HUES48 (cell line): ENCODE measurements around the gene TF.

Experiments used
- H3K27ac ChIP-seq: one replicate; pipeline ENCODE4 v1.7.0; 2013; ENCODE audit warnings: low read depth, low read length, inconsistent platforms
- H3K27me3 ChIP-seq: 2 replicates; pipeline ENCODE4 v1.6.1; 2013; ENCODE audit warnings: mild to moderate bottlenecking, low read length; ENCODE audit not compliant: control insufficient read depth, insufficient read depth
- H3K36me3 ChIP-seq: 2 replicates; pipeline ENCODE4 v1.6.1; 2013; ENCODE audit warnings: low read length; ENCODE audit not compliant: control insufficient read depth, insufficient read depth
- H3K4me1 ChIP-seq: 2 replicates; pipeline ENCODE4 v1.6.1; 2013; ENCODE audit warnings: mild to moderate bottlenecking, low read length; ENCODE audit not compliant: control insufficient read depth, insufficient read depth
- H3K4me3 ChIP-seq: 2 replicates; pipeline ENCODE4 v1.5.1; 2013; ENCODE audit warnings: mild to moderate bottlenecking, low read depth, low read length
- H3K9ac ChIP-seq: 2 replicates; pipeline ENCODE4 v1.6.1; 2013; ENCODE audit warnings: mild to moderate bottlenecking, low read depth, low read length, moderate library complexity
- H3K9me3 ChIP-seq: 2 replicates; pipeline ENCODE4 v1.6.1; 2013; ENCODE audit warnings: low read length; ENCODE audit not compliant: control insufficient read depth, insufficient read depth

Gene TF

GRCh38 chr3:133829310-133829707 is 83.1 kb downstream of the TF start:
- no peaks in the 10 kb centered on the region for H3K4me1 ChIP-seq
- no peak overlapping the region for H3K4me3 ChIP-seq
- H3K27me3 ChIP-seq: no peaks in the 10 kb centered on the region
- no peak overlapping the region for H3K27ac ChIP-seq
- no peak overlapping the region for H3K9ac ChIP-seq
- H3K36me3 ChIP-seq: no peaks in the 10 kb centered on the region
- H3K9me3 ChIP-seq: no peaks in the 10 kb centered on the region

- no peak overlapping the region for H3K9ac ChIP-seq
- H3K36me3 ChIP-seq: no peaks in the 10 kb centered on the region
- H3K27me3 ChIP-seq: no peaks in the 10 kb centered on the region
- no peaks in the 10 kb centered on the region for H3K4me1 ChIP-seq
- no peaks in the 10 kb centered on the region for H3K9me3 ChIP-seq
- H3K27ac ChIP-seq: no peak overlapping the region
- no peak overlapping the region for H3K4me3 ChIP-seq
Observed at GRCh38 chr3:133830071-133830470, 83.9 kb downstream of the TF start.

- Histone ChIP-seq H3K27ac (no peak overlapping the region), H3K9ac (no peak overlapping the region), H3K4me1 (no peaks in the 10 kb centered on the region)
Observed at GRCh38 chr3:133831966-133832801, 86.0 kb downstream of the TF start.

GRCh38 chr3:133832802-133833144 is 86.6 kb downstream of the TF start:
- Histone ChIP-seq H3K27me3 (no peaks in the 10 kb centered on the region), H3K4me1 (no peaks in the 10 kb centered on the region), H3K36me3 (0 out of 2 replicates have a peak, but pooled peaks cover 2% of the 10 kb centered on the region), H3K9ac (no peak overlapping the region), H3K9me3 (no peaks in the 10 kb centered on the region), H3K27ac (no peak overlapping the region), H3K4me3 (no peak overlapping the region)

More at GRCh38 chr3:133831966-133832801, 86.0 kb downstream of the TF start:
- Histone ChIP-seq H3K36me3 (0 out of 2 replicates have a peak, but pooled peaks cover under 1% of the 10 kb centered on the region), H3K27me3 (no peaks in the 10 kb centered on the region), H3K4me3 (no peak overlapping the region), H3K9me3 (no peaks in the 10 kb centered on the region)

GRCh38 chr3:133833267-133833666 is 87.1 kb downstream of the TF start:
- Histone ChIP-seq H3K4me1 (no peaks in the 10 kb centered on the region), H3K27me3 (no peaks in the 10 kb centered on the region), H3K9me3 (no peaks in the 10 kb centered on the region), H3K27ac (no peak overlapping the region), H3K36me3 (0 out of 2 replicates have a peak, but pooled peaks cover 2% of the 10 kb centered on the region), H3K4me3 (no peak overlapping the region), H3K9ac (no peak overlapping the region)

GRCh38 chr3:133833880-133834620 is 87.9 kb downstream of the TF start:
- Histone ChIP-seq H3K9me3 (no peaks in the 10 kb centered on the region), H3K27ac (no peak overlapping the region), H3K36me3 (peaks cover 5% of the 10 kb centered on the region; the same call in 1 of the 2 replicates), H3K27me3 (no peaks in the 10 kb centered on the region), H3K4me1 (no peaks in the 10 kb centered on the region), H3K9ac (no peak overlapping the region), H3K4me3 (no peak overlapping the region)

- Histone ChIP-seq H3K27ac (no peak overlapping the region), H3K9ac (no peak overlapping the region), H3K4me3 (no peak overlapping the region), H3K36me3 (peaks cover 9% of the 10 kb centered on the region; the same call in 1 of the 2 replicates), H3K9me3 (no peaks in the 10 kb centered on the region), H3K4me1 (no peaks in the 10 kb centered on the region), H3K27me3 (no peaks in the 10 kb centered on the region)
Observed at GRCh38 chr3:133834621-133835417, 88.6 kb downstream of the TF start.

GRCh38 chr3:133835418-133835743 is 89.2 kb downstream of the TF start:
- H3K27ac ChIP-seq: no peak overlapping the region
- no peaks in the 10 kb centered on the region for H3K9me3 ChIP-seq
- no peaks in the 10 kb centered on the region for H3K4me1 ChIP-seq
- no peaks in the 10 kb centered on the region for H3K27me3 ChIP-seq
- no peak overlapping the region for H3K4me3 ChIP-seq
- peaks cover 9% of the 10 kb centered on the region; the same call in 1 of the 2 replicates for H3K36me3 ChIP-seq
- H3K9ac ChIP-seq: no peak overlapping the region

GRCh38 chr3:133835961-133836360 is 89.8 kb downstream of the TF start:
- H3K27ac ChIP-seq: no peak overlapping the region
- no peak overlapping the region for H3K9ac ChIP-seq
- H3K27me3 ChIP-seq: no peaks in the 10 kb centered on the region
- H3K4me3 ChIP-seq: no peak overlapping the region
- no peaks in the 10 kb centered on the region for H3K4me1 ChIP-seq
- H3K36me3 ChIP-seq: peaks cover 9% of the 10 kb centered on the region; the same call in 1 of the 2 replicates
- H3K9me3 ChIP-seq: no peaks in the 10 kb centered on the region

GRCh38 chr3:133836497-133837158 is 90.4 kb downstream of the TF start:
- Histone ChIP-seq H3K27ac (no peak overlapping the region), H3K27me3 (no peaks in the 10 kb centered on the region), H3K36me3 (peaks cover 9% of the 10 kb centered on the region; the same call in 1 of the 2 replicates), H3K9me3 (no peaks in the 10 kb centered on the region), H3K4me1 (no peaks in the 10 kb centered on the region), H3K4me3 (no peak overlapping the region), H3K9ac (no peak overlapping the region)
